GM19372 (cell line): ENCODE results near the gene NLGN3.

Source experiments
- ATAC-seq: cut with Tn5 transposase; IDR thresholded peaks from one replicate; pipeline ENCODE4 v1.9.1; 2021; ENCODE audit warnings: mild to moderate bottlenecking, low read depth, moderate library complexity; ENCODE audit not compliant: unreplicated experiment

NLGN3 gene

DNA sequence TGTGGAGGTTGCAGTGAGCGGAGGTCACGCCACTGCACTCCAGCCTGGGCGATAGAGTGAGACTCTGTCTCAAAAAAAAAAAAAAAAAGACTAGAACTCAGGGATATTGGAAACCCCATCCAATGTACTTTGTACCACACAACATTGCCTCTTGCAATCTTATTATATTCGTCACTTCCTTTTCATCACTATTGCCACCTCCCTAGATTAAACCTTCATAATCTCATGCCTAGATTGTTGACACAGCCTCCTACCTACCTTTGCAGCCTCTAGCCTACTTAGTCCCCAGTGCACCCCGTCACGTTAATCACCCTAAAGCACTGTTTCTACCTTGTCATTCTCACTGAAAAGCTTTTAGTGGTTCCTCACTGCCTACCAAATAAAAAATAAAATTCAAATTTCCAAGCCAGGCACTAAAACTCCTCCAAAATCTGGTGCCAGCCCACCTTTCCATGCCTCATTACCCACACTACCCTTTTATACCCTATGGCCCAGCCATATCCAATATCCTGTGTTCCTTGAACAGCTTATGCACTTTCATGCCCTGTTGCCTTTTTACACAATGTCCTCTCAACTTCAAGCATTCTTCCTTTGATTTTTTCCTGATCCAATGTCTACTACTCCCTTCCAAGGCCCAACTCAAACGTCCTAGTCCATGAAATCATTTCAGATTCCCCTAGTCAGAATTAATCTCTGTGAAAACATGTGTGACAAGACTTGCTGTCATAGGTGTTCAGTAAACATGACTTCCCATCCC, 54.8 kb downstream of the NLGN3 start:
- ATAC-seq, result no peak

DNA sequence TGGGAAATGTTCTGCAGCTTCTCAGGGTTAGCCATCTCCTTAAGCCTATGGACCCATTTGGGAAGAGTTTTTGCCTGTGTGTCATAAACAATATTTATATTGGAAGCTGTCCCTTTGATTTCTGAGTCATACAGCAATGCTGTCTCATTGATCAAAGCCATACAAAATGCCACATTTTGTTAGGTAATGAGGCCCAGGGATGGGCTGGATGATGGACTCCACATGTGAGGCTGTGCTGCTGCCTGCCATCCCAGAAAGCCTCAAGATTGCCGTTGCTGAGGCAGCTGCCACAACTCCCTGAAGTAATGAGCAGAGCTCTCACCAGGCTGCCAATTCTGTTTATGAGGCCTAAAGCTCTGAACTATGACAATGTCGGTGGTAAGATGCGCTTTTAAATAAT, 66.2 kb downstream of the NLGN3 start:
- no peak for ATAC-seq

DNA sequence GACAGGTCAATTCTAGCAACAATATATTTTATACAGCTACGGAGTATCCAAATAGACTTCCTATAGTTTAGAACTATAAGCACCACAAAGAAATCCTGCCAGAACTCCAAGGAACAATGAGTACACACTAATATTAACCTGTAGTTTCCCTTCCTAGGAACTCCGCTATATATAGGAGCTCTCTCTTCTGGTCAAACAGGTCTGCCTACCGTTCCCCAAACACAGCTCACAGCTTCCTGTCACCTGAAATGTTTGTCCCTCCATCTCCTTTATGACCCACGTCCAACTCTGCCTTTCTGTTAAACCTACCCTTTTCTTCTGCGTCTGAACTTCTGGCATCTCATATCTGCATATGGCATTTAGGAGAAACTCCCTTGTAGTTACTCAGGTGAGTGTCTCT, 67.9 kb downstream of the NLGN3 start:
- no peak for ATAC-seq

- ATAC-seq, result no peak
Measured at GRCh38 chrX:71214152-71214551, 69.5 kb downstream of the NLGN3 start.

DNA sequence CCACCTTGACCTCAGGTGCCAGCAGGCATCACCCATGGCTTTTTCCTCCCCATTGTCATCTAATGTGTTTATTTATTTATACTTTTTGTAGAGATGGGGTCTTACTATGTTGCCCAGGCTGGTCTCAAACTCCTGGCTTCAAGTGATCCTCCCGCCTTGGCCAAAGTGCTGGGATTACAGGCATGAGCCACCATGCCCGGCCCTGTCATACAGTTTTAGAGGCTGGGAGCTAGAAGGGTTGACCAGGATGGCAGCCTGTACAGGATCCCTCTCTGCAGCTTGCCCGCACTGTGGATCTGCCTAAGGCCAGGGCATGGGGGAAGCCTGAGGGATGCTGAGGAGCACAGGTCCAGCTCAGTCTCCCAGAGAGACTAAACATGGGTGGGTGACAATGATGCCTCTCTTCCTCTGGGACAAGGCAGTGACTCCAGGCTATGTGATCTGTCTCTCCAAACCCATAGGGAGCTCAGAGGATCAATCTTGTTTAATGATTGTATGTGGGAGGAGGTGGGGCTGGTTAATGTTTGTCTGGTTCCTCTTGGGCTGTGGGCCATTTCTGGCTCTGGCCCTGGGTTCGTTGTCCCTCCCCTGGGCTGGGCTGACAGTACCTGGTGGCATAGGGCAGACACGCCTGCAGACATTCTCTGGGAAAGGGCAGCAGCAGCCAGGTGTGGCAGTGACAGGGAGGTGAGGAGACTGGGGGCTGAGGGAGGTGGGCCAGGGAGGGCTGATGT, 70.1 kb downstream of the NLGN3 start:
- no peak for ATAC-seq

- no peak for ATAC-seq
Measured at GRCh38 chrX:71215338-71215912, 70.8 kb downstream of the NLGN3 start.

GRCh38 chrX:71216485-71216884, 71.8 kb downstream of the NLGN3 start:
- ATAC-seq, result no peak

DNA sequence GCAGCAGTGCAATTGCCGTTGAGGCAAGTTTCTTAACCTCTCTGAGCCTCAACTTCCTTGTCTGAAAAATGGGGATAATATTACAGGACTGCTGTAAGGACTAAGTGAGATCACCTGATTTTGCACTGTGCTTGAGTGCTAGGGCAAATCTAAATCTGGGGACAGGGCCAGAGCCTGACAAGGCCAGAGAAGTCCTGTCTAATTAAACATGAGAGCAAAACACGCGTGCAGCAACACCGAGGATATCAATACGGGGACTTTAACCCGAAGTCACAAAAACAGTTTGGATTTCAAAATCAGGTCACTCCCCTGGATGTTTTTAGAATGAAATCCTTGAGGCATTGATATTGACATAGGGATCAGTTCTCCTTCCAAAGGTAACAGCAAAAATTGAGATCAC, 72.7 kb downstream of the NLGN3 start:
- ATAC-seq, result no peak
